ENCODE measurements around the gene ATP1B1.

Gene ATP1B1

DNA sequence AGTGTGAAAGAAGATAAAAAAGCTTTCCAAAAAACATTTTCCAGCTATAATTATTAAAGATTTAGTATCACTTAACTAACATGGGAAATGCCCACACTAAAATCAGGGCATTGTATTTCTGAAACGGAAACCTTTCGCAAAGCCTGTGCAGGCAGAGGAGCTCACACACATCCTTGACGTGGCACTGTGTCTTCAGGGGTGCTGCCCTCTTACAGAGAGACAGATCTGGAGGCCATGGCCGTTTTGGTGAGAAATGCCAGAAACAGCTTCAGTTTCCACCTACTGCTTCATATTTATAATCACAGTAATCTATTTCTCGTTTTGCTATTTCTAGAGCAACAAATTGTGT, 26.7 kb downstream of the ATP1B1 start:
- peaks cover 2% of the 10 kb centered on the region for H3K79me1 ChIP-seq (replicated peaks; ENCODE audit: low read length, poor library complexity, severe bottlenecking)
- no peak overlapping the region for H3K14ac ChIP-seq (ENCODE audit: low read length in 2 of 2)
- H2BK120ac ChIP-seq (ENCODE audit: low read depth, low read length): no peak overlapping the region
- H4K8ac ChIP-seq (ENCODE audit: low read length): no peak overlapping the region
- no peak overlapping the region for H3K18ac ChIP-seq (ENCODE audit: low read depth in 1 of 2, low read length in 2 of 2)
- H3K27ac ChIP-seq (ENCODE audit: low read length, poor library complexity, severe bottlenecking): no peak overlapping the region
- no peaks in the 10 kb centered on the region for H3K9me3 ChIP-seq (ENCODE audit: control insufficient read depth, low read length)
- H3K4me3 ChIP-seq (ENCODE audit: insufficient read depth in 1 of 2, low read depth in 1 of 2, low read length in 2 of 2): no peak overlapping the region
- H2BK15ac ChIP-seq (ENCODE audit: low read depth, poor library complexity, severe bottlenecking): no peak overlapping the region
- peak; percentile 8 for DNase-seq
- 97% methylated on average over 5 of the region's 5 CpGs for WGBS
- no peak overlapping the region for H3K4me2 ChIP-seq (ENCODE audit: low read length, poor library complexity, severe bottlenecking)
- H3K9ac ChIP-seq (ENCODE audit: low read length): no peak overlapping the region
- H3K4me1 ChIP-seq (ENCODE audit: control insufficient read depth, insufficient read depth, low read depth, low read length): peaks cover 4% of the 10 kb centered on the region
- H2BK12ac ChIP-seq (ENCODE audit: low read length in 2 of 2): peak overlapping the region in 1 of 2 experiments; percentile 71
- no peak overlapping the region for H3K23ac ChIP-seq (ENCODE audit: low read length in 2 of 2)
- no peak overlapping the region for H2AFZ ChIP-seq (ENCODE audit: low read depth, low read length)
- no peak overlapping the region for H3K4ac ChIP-seq (ENCODE audit: low read depth in 1 of 2, low read length in 2 of 2)
- no peaks in the 10 kb centered on the region for H3K27me3 ChIP-seq (ENCODE audit: control insufficient read depth in 1 of 2, insufficient read depth in 1 of 2, low read length in 2 of 2)
- H2AK5ac ChIP-seq (ENCODE audit: low read length, severe bottlenecking): no peak overlapping the region
- peaks cover 0 to 5% of the 10 kb centered on the region in 2 experiments for H3K36me3 ChIP-seq (ENCODE audit: control insufficient read depth in 1 of 2, insufficient read depth in 2 of 2, low read depth in 1 of 2, low read length in 2 of 2)
- H4K91ac ChIP-seq (ENCODE audit: low read length): no peak overlapping the region
- H2BK5ac ChIP-seq (ENCODE audit: low read depth, low read length, poor library complexity, severe bottlenecking): no peak overlapping the region

DNA sequence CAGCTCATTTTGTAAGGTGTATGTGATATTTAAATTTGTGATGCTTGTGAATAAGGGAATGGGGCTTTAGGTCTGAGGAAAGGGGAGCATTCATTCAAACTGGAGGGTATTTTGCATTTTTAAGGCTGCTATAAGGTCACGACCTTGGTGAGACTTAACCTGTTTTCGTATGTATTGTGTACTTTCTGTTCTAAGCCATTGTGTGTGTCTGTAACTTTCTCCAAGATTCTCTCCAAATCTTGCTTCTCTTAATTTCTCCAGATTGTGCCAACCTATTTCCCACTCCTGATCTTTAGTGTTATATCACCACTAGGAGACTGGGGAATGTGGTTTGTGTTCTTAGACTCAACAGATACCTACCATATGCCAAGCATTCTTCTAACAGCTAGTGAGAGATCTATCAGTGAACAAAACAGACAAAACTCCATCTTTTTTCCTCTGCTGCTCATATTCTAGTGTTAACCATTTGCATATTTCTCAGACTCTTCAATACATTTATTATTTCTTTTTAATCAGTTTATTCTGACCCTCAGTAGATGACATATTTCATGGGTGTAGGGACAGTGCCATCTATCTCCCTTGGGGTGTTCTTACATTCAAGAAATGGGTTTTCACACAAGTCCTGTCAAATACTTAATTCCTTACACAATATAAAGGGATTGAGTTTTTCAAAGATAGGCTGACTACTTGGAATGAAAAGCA, 27.5 kb downstream of the ATP1B1 start:
- H3K4me2 ChIP-seq (ENCODE audit: low read length, poor library complexity, severe bottlenecking): no peak overlapping the region
- no peak overlapping the region for H4K91ac ChIP-seq (ENCODE audit: low read length)
- H3K23ac ChIP-seq (ENCODE audit: low read length in 2 of 2): no peak overlapping the region
- no CpG with 5 or more reads among the region's 2 CpGs for WGBS
- no peak overlapping the region for H3K4me3 ChIP-seq (ENCODE audit: insufficient read depth in 1 of 2, low read depth in 1 of 2, low read length in 2 of 2)
- H2BK15ac ChIP-seq (ENCODE audit: low read depth, poor library complexity, severe bottlenecking): no peak overlapping the region
- no peak overlapping the region for H2AK5ac ChIP-seq (ENCODE audit: low read length, severe bottlenecking)
- H4K8ac ChIP-seq (ENCODE audit: low read length): no peak overlapping the region
- no peak overlapping the region for H3K4ac ChIP-seq (ENCODE audit: low read depth in 1 of 2, low read length in 2 of 2)
- peaks cover 4% of the 10 kb centered on the region for H3K4me1 ChIP-seq (ENCODE audit: control insufficient read depth, insufficient read depth, low read depth, low read length)
- no peak overlapping the region for H3K27ac ChIP-seq (ENCODE audit: low read length, poor library complexity, severe bottlenecking)
- peaks cover 2% of the 10 kb centered on the region for H3K79me1 ChIP-seq (replicated peaks; ENCODE audit: low read length, poor library complexity, severe bottlenecking)
- H3K14ac ChIP-seq (ENCODE audit: low read length in 2 of 2): no peak overlapping the region
- no peak overlapping the region for H2BK5ac ChIP-seq (ENCODE audit: low read depth, low read length, poor library complexity, severe bottlenecking)
- H2AFZ ChIP-seq (ENCODE audit: low read depth, low read length): no peak overlapping the region
- H3K36me3 ChIP-seq (ENCODE audit: control insufficient read depth in 1 of 2, insufficient read depth in 2 of 2, low read depth in 1 of 2, low read length in 2 of 2): peaks cover 0 to 5% of the 10 kb centered on the region in 2 experiments
- peak; percentile 27 for DNase-seq
- H3K27me3 ChIP-seq (ENCODE audit: control insufficient read depth in 1 of 2, insufficient read depth in 1 of 2, low read length in 2 of 2): no peaks in the 10 kb centered on the region
- H2BK12ac ChIP-seq (ENCODE audit: low read length in 2 of 2): no peak overlapping the region
- no peaks in the 10 kb centered on the region for H3K9me3 ChIP-seq (ENCODE audit: control insufficient read depth, low read length)
- H3K9ac ChIP-seq (ENCODE audit: low read length): no peak overlapping the region
- no peak overlapping the region for H2BK120ac ChIP-seq (ENCODE audit: low read depth, low read length)
- H3K18ac ChIP-seq (ENCODE audit: low read depth in 1 of 2, low read length in 2 of 2): no peak overlapping the region

DNA sequence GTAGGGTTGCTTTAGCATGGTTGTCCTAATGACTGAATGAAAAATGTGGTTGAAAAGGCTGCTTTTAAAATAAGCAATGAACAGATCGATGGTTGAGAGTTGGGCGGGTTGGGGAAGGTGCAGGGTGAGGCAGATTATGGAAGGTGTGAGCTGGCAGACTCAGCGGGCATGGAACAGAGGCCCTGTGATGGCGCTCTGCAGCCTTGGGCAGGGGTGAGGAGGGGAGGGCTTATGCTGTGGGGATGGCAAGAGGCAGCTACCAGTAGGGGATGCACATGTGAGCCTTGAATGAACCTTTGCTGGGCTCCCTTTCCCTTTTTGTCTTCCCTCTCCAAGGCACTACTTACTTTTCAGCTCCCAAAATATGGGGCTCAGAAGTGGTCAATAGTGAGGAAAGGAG, 30.9 kb downstream of the ATP1B1 start:
- H3K27me3 ChIP-seq (ENCODE audit: control insufficient read depth in 1 of 2, insufficient read depth in 1 of 2, low read length in 2 of 2): no peaks in the 10 kb centered on the region
- no peak overlapping the region for H3K27ac ChIP-seq (ENCODE audit: low read length, poor library complexity, severe bottlenecking)
- no peak overlapping the region for H2AFZ ChIP-seq (ENCODE audit: low read depth, low read length)
- H3K4ac ChIP-seq (ENCODE audit: low read depth in 1 of 2, low read length in 2 of 2): no peak overlapping the region
- H3K4me3 ChIP-seq (ENCODE audit: insufficient read depth in 1 of 2, low read depth in 1 of 2, low read length in 2 of 2): no peak overlapping the region
- H3K18ac ChIP-seq (ENCODE audit: low read depth in 1 of 2, low read length in 2 of 2): no peak overlapping the region
- no peak overlapping the region for H3K14ac ChIP-seq (ENCODE audit: low read length in 2 of 2)
- no peak overlapping the region for H3K23ac ChIP-seq (ENCODE audit: low read length in 2 of 2)
- H3K9me3 ChIP-seq (ENCODE audit: control insufficient read depth, low read length): no peaks in the 10 kb centered on the region
- no peak overlapping the region for H4K8ac ChIP-seq (ENCODE audit: low read length)
- no peak overlapping the region for H2AK5ac ChIP-seq (ENCODE audit: low read length, severe bottlenecking)
- H3K79me1 ChIP-seq (replicated peaks; ENCODE audit: low read length, poor library complexity, severe bottlenecking): no peaks in the 10 kb centered on the region
- H2BK12ac ChIP-seq (ENCODE audit: low read length in 2 of 2): no peak overlapping the region
- H2BK15ac ChIP-seq (ENCODE audit: low read depth, poor library complexity, severe bottlenecking): no peak overlapping the region
- no peak overlapping the region for H2BK120ac ChIP-seq (ENCODE audit: low read depth, low read length)
- no peak for DNase-seq
- no peak overlapping the region for H3K4me2 ChIP-seq (ENCODE audit: low read length, poor library complexity, severe bottlenecking)
- no peaks in the 10 kb centered on the region for H3K36me3 ChIP-seq (ENCODE audit: control insufficient read depth in 1 of 2, insufficient read depth in 2 of 2, low read depth in 1 of 2, low read length in 2 of 2)
- no peak overlapping the region for H4K91ac ChIP-seq (ENCODE audit: low read length)
- WGBS: 95% methylated on average over 3 of the region's 4 CpGs
- H3K4me1 ChIP-seq (ENCODE audit: control insufficient read depth, insufficient read depth, low read depth, low read length): peaks cover 2% of the 10 kb centered on the region
- H2BK5ac ChIP-seq (ENCODE audit: low read depth, low read length, poor library complexity, severe bottlenecking): no peak overlapping the region
- H3K9ac ChIP-seq (ENCODE audit: low read length): no peak overlapping the region

DNA sequence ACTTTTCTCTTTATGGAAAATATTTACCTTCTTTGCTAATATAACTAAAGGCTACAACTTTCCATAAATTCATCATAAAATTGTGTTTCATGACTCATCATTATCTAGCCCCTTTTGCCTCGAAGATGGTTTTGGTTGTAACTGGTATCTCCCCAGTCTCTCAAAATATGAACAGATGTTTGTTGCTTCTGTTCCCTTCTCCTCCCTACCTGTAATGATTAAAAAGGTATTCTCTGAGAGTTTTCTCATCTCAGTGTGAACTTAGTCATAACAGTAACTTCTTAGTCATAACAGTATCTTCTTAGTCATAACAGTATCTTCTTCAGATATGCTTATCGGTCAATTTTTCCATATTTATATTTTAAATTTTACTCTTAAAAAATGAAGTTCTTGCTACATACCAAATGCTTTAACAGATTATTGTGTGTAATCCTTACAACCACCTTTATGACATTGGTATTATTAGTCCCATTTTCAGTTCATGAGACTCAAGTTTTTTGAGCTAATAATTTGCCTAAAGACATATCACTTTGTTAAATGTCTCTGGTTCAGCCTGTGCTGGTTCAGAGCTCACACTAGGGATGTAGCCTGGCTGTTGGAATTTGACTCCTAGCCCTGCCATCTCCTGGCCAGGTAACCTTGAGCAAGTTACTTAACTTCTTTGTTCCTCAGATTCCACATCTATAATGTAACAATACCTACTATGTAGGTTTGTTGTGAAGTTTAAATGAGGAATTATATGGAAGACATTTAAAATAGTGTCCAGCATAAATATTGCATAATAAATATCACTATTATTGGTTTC, 32.6 kb downstream of the ATP1B1 start:
- 100% methylated on average over 1 of the region's 2 CpGs for WGBS
- H3K14ac ChIP-seq (ENCODE audit: low read length in 2 of 2): no peak overlapping the region
- DNase-seq: no peak

More for the DNA sequence above, 32.6 kb downstream of the ATP1B1 start:
- H2BK120ac ChIP-seq (ENCODE audit: low read depth, low read length): no peak overlapping the region
- no peaks in the 10 kb centered on the region for H3K36me3 ChIP-seq (ENCODE audit: control insufficient read depth in 1 of 2, insufficient read depth in 2 of 2, low read depth in 1 of 2, low read length in 2 of 2)
- H3K27ac ChIP-seq (ENCODE audit: low read length, poor library complexity, severe bottlenecking): no peak overlapping the region
- H3K4me2 ChIP-seq (ENCODE audit: low read length, poor library complexity, severe bottlenecking): no peak overlapping the region
- H3K27me3 ChIP-seq (ENCODE audit: control insufficient read depth in 1 of 2, insufficient read depth in 1 of 2, low read length in 2 of 2): no peaks in the 10 kb centered on the region
- no peak overlapping the region for H3K9ac ChIP-seq (ENCODE audit: low read length)
- H3K9me3 ChIP-seq (ENCODE audit: control insufficient read depth, low read length): no peaks in the 10 kb centered on the region
- H3K18ac ChIP-seq (ENCODE audit: low read depth in 1 of 2, low read length in 2 of 2): no peak overlapping the region
- H4K8ac ChIP-seq (ENCODE audit: low read length): no peak overlapping the region
- H2BK15ac ChIP-seq (ENCODE audit: low read depth, poor library complexity, severe bottlenecking): no peak overlapping the region
- H2BK5ac ChIP-seq (ENCODE audit: low read depth, low read length, poor library complexity, severe bottlenecking): no peak overlapping the region
- H3K4me3 ChIP-seq (ENCODE audit: insufficient read depth in 1 of 2, low read depth in 1 of 2, low read length in 2 of 2): no peak overlapping the region
- peaks cover 2% of the 10 kb centered on the region for H3K4me1 ChIP-seq (ENCODE audit: control insufficient read depth, insufficient read depth, low read depth, low read length)
- peaks cover 3% of the 10 kb centered on the region for H3K79me1 ChIP-seq (replicated peaks; ENCODE audit: low read length, poor library complexity, severe bottlenecking)
- H2BK12ac ChIP-seq (ENCODE audit: low read length in 2 of 2): no peak overlapping the region
- H2AFZ ChIP-seq (ENCODE audit: low read depth, low read length): no peak overlapping the region
- H3K4ac ChIP-seq (ENCODE audit: low read depth in 1 of 2, low read length in 2 of 2): no peak overlapping the region
- H3K23ac ChIP-seq (ENCODE audit: low read length in 2 of 2): no peak overlapping the region
- H4K91ac ChIP-seq (ENCODE audit: low read length): no peak overlapping the region
- H2AK5ac ChIP-seq (ENCODE audit: low read length, severe bottlenecking): no peak overlapping the region

All from mesenchymal stem cell (in vitro differentiated cells and primary cell).